ENCODE measurements around the gene SNAPIN.

Gene SNAPIN

GRCh38 chr1:153679337-153680119, 21.0 kb downstream of the SNAPIN start:
- DNase-seq, result no peak

- no peak for DNase-seq
Measured at GRCh38 chr1:153680120-153680403, 21.6 kb downstream of the SNAPIN start.

GRCh38 chr1:153682730-153683129, 24.2 kb downstream of the SNAPIN start:
- no peak for DNase-seq

- no peak for DNase-seq
Measured at GRCh38 chr1:153683854-153684253, 25.4 kb downstream of the SNAPIN start.

- DNase-seq, result no peak
Measured at GRCh38 chr1:153684892-153685291, 26.4 kb downstream of the SNAPIN start.

GRCh38 chr1:153685544-153686340, 27.2 kb downstream of the SNAPIN start:
- no peak for DNase-seq

- DNase-seq, result no peak
Measured at GRCh38 chr1:153687346-153688125, 29.0 kb downstream of the SNAPIN start.

- no peak for DNase-seq
Measured at GRCh38 chr1:153688276-153688675, 29.8 kb downstream of the SNAPIN start.

GRCh38 chr1:153688736-153689328, 30.3 kb downstream of the SNAPIN start:
- no peak for DNase-seq

- DNase-seq, result no peak
Measured at GRCh38 chr1:153693466-153693865, 35.0 kb downstream of the SNAPIN start.

- no peak for DNase-seq
Measured at GRCh38 chr1:153696741-153697140, 38.2 kb downstream of the SNAPIN start.

- DNase-seq, result no peak
Measured at GRCh38 chr1:153697191-153698019, 38.9 kb downstream of the SNAPIN start.

- no peak for DNase-seq
Measured at GRCh38 chr1:153698020-153698922, 39.8 kb downstream of the SNAPIN start.

GRCh38 chr1:153698923-153699714, 40.6 kb downstream of the SNAPIN start:
- no peak for DNase-seq

GRCh38 chr1:153699768-153700167, 41.3 kb downstream of the SNAPIN start:
- no peak for DNase-seq

- DNase-seq, result no peak
Measured at GRCh38 chr1:153705484-153705883, 47.0 kb downstream of the SNAPIN start.

- DNase-seq, result no peak
Measured at GRCh38 chr1:153711026-153711425, 52.5 kb downstream of the SNAPIN start.

All from NCI-H748 treated with DMSO at 0.1 percent for 48 hours (cell line).